PC-3 (cell line): ENCODE measurements around the gene LANCL2.

Experiments
- EZH2 ChIP-seq: fragments of 300-600 bp; sonication (generic); IDR thresholded peaks from one replicate; pipeline ENCODE4 v1.6.1; 2017; ENCODE audit warnings: antibody characterized with exemption, mild to moderate bottlenecking, low read length; ENCODE audit not compliant: unreplicated experiment
- EZH2phosphoT487 ChIP-seq: fragments of 300-600 bp; sonication (generic); IDR thresholded peaks from 2 replicates; pipeline ENCODE4 v1.6.1; 2018; ENCODE audit warnings: mild to moderate bottlenecking, antibody characterized with exemption, low read length, borderline replicate concordance
- TF ChIP-seq, protein P1 (sequence below): fragments of 300-600 bp; sonication (generic); conservative IDR thresholded peaks from 2 replicates; pipeline ENCODE4 v1.5.1; 2017; ENCODE audit warnings: antibody characterized with exemption, low read depth, mild to moderate bottlenecking, low read length

DNA sequence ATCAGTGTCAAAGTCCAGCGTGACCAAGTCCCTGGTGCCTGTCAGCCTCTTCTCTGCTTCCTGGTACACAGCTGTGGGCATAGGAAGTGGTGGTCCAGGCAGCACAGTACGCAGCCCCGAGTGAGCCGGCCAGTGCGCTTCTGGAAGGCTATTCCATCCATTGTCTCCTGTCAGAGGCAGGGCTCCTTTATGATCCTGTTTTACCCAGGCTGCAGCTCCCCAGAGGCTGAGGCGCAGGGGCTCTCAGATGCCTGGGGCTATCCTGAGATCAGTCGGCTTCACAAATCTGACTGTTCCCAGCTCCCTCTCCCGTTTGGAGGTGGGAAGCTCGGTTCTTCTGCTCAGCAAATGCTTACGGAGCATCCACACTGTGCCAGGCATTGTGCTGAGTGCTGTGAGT lies 70.3 kb downstream of the LANCL2 start:
- TF ChIP-seq, protein P1, sequence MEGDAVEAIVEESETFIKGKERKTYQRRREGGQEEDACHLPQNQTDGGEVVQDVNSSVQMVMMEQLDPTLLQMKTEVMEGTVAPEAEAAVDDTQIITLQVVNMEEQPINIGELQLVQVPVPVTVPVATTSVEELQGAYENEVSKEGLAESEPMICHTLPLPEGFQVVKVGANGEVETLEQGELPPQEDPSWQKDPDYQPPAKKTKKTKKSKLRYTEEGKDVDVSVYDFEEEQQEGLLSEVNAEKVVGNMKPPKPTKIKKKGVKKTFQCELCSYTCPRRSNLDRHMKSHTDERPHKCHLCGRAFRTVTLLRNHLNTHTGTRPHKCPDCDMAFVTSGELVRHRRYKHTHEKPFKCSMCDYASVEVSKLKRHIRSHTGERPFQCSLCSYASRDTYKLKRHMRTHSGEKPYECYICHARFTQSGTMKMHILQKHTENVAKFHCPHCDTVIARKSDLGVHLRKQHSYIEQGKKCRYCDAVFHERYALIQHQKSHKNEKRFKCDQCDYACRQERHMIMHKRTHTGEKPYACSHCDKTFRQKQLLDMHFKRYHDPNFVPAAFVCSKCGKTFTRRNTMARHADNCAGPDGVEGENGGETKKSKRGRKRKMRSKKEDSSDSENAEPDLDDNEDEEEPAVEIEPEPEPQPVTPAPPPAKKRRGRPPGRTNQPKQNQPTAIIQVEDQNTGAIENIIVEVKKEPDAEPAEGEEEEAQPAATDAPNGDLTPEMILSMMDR: no peak
- TF ChIP-seq EZH2 (no peak), EZH2phosphoT487 (no peak)
